EL (cell line): ENCODE measurements around the gene TMEM74B.
A peak's percentile ranks its signal among the peaks of the same experiment; 100 is the strongest.
"Not testable (repeated sequence)": the region's sequence is repeated elsewhere in the genome, so short reads cannot be mapped to it uniquely, and the experiment has no call there.

Experiments
- DNase-seq: peaks from one replicate; pipeline ENCODE4 v3.0.0-alpha.2; 2016

TMEM74B gene

DNA sequence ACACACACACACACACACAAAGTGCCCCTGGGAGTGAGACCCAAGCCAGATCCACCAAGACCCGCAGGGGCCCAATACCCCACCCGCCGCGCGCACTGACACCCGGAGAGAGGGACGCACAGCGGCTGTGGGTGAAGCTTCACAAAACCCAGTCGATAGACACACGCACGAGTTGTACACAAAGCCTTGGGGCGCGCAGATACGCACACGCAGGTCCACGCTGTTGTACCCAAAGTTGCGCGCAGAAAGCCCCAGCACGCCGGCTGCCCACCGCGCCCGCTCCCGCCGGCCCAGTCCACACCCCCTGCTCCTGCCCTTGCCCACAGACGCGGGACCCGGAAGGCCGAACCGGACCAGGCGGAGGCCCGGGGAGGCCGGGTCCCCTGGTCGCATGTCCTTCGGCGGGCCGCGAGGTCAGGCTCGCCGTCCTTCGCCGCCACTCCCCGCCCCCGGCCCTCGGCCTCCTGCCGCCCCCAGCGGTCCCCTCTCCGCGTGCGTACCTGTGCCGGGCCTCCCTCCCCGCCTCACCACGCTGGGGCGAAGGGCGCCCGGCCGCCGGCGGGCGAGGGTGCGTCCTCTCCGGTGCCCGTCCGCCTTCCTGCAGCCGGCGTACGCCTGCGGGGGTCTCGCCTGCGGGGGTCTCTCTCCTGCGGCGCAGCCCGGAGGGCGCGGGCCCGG, at the start of gene TMEM74B:
TSS of gene TMEM74B (minus strand) at position 344 of the 678 bp plus-strand sequence. CDS start 1,180 bp downstream, outside the sequence.
- DNase-seq, result no peak

DNA sequence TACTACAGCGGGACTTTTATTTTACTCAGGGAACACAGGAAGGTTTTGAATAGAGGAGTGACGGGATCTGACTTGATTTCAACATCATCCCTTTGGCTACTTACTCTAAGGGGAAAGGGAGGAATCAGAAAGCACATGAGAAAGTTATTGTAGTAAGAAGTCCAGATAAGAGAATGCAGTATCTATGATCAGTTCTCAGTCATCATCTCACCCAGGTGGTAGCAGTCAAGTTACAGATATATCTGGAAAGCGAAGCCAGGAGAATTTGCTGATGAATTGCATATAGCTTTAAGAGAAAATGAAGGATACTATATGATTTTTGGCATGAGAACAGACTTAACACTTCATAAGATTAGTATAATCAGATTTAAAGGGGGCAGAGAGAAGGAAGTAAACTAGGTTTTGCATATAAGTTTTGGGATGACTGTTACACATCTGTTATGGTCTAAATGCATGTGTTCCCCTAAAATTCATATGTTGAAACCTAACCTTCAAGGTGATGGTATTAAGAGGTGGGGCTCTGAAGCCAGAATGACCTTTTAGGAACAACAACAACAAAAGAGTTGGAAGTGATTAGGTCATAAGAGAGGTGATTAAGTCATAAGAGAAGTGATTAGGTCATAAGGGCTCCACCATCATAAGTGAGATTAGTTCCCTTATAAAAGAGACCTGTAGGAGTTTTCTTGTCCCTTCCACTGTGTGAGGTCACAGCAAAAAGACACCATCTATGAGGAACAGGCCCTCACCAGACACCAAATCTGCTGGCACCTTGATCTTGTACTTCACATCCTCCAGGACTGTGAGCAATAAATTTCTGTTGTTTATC, 47.7 kb upstream of the TMEM74B start:
- no peak for DNase-seq

DNA sequence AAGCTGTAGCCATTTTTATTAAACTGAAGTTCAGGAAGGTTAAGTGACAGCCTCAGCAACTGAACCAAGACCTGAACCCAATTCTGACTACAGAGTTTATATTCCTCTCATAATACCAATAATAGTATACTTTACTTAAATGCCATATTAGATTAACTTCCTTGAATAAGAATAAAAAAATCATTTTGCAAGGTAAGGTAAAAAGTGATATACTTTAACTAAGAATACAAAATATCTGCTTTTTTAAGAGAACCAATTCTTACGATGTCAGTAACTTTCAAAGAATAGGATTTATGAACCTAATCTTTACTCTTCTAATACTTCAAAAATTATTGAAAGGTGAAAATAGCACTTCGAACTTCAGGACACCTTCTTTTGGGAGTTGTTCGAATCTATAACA, 44.8 kb upstream of the TMEM74B start:
- no peak for DNase-seq

DNA sequence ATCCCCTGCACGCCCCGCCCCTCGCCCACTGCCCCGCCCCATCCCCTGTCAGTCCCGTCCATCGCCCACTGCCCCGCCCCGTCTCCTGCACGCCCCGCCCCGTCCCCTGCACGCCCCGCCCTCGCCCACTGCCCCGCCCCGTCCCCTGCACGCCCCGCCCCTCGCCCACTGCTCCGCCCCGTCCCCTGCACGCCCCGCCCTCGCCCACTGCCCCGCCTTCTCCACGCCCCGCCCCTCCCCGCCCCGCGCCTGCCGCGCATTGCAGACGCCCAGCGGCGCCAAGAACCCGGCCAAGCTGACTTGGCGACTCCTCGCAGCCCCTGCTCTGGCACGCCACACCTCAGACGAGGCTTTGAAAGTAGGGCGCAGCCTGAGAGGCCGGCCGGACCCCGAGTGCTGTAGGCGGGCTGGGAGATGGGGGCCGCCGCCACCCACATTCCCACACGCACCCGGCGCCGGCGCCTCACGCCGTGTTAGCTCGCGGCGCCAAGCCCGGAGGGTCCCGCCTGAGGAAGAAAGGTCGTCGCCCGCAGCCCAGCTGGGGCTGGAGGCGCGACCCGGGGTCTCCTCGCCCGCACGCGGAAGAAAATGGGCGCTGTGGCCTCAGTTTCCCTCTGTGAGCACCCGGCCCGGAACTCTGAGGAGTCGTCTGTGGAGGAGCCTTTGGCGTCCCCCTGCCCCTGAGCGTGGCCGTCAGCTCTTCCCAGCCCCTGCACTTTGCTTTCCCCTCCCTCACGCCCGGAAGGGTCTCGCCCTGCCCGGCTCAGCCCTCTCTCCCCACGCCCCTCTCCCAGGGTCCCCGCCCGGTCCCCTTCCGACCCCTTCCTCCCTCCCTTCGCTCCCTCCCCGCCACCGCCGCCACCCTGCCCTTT, 41.2 kb upstream of the TMEM74B start, which contains the start of gene RAD21L1:
TSS of gene RAD21L1 (plus strand) at position 262 of the 872 bp plus-strand sequence. CDS start 2,410 bp downstream, outside the sequence.
- peak; percentile 75 for DNase-seq

DNA sequence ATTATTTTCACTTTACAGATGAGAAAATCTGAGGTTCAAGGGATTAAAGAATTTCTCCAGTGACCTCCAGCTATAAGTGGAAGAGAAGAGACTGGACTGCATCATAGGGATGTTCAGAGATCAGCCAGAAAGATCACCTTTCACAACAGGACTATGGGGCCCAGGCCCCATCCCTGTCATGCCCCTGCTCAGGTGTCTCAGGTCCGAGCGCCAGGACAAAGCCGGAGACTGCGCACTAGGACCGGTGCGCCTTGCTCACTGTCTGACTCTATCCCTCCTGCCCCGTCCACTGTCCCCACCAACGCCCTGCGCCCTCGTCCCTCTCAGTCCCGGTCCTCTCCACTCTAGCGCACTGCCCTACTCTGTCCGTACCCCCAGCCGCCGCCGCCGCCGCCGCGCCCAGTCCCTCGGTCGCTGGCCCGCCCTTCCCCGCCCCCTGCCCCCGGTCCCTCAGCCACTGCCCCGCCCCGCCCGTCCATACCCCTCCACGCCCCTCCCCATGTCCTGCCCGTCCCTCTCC, 40.5 kb upstream of the TMEM74B start:
- DNase-seq, result no peak

DNA sequence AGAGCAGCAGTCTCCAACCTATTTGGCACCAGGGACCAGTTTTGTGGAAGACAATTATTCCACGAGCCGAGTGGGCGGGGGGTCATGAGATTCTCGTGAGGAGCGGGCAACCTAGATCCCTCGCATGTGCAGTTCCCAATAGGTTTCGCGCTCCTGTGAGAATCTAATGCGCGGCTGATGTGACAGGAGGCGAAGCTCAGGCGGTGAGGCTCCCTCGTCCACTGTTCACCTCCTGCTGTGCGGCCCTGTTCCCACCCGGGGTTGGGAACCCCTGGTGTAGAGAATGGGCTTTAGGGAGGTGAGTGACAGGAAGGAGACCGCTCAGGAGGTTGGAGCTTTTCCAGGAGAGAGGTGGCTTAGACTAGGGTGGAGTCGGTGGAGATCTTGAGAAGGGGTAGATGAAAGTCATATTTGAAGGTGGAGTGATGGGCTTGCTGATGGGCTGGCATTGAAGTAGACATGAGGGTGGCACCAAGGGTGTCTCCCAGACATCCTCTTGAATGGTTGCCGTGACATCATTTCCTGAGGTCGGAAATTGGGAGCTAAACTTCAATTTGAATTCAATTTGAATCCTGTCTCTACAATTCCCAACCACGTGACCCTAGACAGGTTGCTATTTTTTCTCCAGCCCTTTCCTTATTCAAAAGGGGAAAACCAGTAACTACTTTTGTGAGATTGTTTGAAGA, 39.6 kb upstream of the TMEM74B start:
- DNase-seq, result no peak

DNA sequence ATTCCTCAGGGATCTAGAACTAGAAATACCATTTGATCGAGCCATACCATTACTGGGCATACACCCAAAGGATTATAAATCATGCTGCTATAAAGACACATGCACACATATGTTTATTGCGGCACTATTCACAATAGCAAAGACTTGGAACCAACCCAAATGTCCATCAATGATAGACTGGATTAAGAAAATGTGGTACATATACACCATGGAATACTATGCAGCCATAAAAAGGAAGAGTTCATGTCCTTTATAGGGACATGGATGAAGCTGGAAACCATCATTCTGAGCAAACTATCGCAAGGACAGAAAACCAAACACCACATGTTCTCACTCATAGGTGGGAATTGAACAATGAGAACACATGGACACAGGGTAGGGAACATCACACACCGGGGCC, 38.0 kb upstream of the TMEM74B start:
- DNase-seq, result not testable (repeated sequence)

DNA sequence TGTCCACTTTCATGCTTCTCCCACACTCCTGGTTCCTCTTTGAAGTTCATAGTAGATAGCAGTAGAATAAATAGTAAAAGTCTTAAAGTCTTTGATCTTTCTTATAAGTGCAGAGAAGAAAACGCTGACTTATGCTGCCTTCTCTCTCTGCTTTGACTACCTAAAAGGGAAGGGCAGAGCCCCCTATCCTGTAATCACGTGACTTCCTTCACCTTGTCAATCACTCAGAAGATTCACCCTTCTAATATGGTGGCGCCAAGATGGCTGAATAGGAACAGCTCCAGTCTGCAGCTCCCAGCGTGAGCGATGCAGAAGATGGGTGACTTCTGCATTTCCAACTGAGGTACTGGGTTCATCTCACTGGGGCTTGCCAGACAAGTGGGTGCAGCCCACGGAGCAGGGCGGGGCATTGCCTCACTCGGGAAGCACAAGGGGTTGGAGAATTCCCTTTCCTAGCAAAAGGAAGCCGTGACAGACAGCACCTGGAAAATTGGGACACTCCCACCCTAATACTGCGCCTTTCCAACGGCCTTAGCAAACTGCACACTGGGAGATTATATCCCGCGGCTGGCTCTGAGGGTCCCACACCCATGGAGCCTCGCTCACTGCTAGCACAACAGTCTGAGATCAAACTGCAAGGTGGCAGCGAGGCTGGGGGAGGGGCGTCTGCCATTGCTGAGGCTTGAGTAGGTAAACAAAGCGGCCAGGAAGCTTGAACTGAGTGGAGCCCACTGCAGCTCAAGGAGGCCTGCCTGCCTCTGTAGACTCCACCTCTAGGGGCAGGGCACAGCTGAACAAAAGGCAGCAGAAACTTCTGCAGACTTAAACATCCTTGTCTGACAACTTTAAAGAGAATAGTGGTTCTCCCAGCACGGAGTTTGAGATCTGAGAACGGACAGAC, 32.0 kb upstream of the TMEM74B start:
- not testable (repeated sequence) for DNase-seq

DNA sequence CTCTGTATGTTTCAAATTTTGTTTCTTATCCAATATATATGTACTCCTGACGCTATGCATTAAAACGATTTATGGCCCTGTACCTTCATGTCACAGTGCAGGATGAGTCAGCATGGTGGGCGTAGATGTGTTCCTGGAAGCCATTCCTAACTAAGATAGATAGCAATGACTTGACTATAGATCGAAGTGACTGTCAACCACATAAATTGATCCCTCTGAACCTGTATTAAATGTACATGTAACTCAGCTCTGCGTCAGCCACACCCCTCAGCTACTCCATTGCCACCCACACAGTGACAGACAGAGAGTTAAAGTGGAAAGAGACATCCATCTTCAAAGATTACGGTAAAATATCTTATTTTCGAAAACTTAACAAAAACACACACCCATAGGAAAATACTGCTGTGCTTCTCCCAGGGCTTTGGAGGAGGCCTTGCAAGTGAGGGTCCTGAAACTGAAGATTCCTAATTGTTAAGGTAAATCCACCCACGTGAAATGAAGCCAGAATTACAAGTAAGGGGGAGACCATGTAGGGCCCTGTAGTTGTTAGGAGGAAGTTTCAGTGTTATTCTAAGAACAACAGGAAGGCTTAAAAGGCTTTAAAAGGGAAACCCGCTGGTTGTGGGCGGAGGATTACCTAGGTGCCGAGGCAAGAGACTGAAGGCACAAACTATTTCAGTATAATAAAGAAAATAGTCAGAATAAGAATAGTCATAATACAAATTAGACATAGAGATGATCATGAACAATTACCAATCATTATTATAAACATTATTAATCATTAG, 30.8 kb upstream of the TMEM74B start:
- DNase-seq, result no peak

DNA sequence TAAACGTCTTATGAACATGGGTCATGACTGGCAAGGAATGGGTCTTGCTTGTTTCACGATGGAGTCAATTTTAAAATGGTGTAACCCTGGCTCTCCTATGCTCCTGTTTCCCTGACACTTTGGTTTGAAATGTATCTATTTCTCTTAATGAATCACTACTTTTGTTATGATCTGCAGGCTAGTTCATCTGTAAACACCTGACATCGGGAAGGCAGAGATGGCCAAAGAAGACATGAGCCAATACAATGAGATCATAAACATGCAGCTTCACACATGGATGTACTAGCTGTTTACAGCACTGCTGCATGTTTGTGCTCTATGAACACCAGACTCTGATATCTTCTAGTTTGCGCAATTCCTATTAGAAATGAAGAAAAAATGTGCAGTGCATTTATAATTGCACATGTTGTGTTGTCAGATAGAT, 30.1 kb upstream of the TMEM74B start:
- DNase-seq, result no peak

DNA sequence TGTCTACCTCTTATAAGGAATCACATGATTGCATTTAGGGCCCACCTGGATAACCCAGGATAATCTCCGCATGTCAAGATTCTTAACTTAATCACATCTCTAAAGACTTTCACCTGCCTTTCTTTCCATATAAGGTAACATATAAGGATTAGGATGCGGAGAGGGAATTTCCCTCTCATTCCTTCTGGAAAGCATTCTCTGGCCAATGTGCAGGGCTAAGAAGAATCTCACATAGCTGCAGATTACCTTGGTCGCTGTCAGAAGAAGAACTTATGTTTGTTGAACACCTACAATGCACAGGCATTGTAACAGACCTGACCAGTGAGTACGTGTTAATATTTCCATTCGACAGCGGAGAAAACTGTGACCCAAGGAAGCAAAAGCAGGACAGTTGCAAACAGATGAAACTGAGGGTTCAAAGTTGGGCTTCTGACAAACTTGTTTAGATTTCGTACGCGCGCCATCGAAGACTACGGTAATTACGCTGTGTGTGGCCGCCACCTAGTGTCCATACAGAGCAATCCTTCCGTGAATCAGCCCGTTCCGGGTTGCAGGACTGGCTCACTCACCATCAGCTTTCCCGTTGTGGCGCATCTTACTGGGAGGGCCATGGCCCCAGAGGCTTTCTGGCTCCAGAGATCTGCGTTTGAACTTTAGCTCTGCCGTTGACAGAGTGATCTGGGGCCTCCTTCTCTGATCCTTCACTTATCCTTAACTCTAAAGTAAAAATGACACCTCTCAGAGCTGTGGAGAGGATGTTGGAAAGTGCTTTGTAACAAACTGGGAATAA, 28.0 kb upstream of the TMEM74B start:
- peak; percentile 69 for DNase-seq

DNA sequence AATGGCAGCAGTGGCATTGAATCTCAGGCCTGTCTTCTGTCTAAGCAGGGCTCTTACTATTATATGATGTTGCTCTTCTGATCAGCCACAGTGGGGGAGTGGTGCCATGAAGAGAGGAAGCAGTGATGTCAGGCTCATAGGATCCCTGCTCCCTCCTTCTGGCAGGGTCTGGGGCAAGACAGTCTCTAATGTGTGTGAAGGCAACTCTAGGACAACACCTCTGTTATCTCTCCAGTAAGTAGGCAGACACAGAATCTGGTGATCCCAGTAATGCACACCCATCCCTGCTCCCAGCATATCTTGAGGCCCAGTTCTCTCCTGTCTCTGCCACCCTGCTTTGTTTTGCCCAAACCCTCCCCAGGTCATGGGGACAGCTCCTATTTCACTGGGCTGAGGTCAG, 27.2 kb upstream of the TMEM74B start:
- no peak for DNase-seq

DNA sequence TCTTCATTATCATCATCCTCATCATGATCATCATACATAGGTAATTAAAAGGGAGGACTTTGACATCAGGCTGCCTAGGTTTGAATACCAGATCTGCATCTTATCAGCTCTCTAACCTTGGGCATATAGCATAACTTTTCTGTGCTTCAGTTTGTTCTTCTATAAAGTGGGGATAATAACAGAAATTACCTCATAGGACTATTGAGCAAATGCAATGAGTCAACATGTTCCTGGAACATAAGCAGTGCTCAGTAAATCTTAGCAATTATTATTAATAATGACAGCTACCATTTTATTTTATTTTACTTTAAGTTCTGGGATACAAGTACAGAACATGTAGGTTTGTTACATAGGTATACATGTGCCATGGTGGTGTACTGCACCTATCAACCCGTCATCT, 25.7 kb upstream of the TMEM74B start:
- no peak for DNase-seq

DNA sequence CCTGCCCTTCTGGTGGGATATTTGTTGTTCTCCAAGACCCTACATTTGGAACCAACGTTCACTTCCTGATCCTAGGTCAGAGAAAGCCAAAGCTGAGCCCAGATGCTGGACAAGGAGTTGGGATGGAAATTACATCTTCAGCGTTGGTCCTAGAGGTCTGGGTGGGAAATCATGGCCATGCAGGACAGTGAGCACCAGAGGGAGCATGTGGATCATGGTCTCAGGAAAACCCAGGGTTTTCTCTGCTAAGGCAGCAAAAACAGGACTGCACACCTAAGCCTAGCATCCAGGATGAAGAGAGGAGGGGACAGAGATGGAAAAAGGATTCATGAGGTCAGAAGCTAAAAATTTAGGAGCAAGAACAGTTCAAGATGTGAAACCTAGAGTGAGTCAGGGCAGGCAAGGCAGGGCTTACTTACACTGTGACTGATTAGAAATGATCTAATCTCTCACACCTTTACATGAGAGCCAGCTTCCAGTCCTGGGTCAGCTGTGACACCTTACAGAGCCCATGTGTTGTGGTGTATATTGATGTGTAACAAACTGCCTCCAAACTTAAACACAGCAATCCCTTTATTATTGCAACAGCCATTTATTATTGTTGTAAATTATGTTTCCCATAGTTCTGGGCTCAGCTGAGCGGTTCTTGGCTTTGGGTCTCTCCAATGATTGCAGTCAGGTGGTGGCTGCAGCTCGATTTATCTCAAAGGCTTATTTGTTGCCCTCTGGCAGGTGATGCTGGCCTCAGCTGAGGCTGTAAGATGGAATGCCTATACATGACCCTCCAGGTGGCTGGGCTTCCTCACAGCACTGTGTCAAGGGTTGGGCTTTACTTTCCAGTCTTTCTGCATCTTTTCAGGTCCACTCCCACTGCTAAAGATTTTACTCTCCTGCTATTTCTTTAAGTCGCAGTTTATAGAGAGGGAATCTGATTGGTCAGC, 24.9 kb upstream of the TMEM74B start:
- peak; percentile 9 for DNase-seq

DNA sequence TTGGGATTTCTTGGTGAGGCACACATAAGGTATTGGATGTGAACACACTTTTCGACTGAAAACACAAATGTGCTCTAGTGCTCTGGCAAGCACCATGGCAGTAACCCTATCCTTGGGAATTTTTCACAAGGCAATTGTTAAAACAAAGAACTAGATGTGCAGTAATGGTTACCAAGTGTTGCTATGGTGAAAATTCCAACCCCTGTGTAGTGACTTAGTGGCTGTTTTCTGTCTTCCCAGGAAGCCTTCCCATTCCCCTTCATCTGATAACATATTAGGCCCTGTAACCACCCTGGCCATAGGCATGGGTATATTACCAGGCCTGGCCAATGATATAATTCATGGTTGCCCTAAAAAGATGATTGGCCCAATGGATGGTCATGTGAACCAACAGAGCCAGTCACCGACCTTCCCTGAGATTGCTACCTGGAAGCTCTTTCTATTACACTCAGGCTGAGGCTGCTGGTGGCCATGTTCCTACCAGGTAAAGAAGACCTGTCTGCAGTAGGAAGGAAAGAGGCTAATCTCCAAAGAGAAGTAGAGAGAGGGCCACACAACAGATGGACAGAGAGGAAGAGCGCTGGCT, 22.6 kb upstream of the TMEM74B start:
- no peak for DNase-seq

DNA sequence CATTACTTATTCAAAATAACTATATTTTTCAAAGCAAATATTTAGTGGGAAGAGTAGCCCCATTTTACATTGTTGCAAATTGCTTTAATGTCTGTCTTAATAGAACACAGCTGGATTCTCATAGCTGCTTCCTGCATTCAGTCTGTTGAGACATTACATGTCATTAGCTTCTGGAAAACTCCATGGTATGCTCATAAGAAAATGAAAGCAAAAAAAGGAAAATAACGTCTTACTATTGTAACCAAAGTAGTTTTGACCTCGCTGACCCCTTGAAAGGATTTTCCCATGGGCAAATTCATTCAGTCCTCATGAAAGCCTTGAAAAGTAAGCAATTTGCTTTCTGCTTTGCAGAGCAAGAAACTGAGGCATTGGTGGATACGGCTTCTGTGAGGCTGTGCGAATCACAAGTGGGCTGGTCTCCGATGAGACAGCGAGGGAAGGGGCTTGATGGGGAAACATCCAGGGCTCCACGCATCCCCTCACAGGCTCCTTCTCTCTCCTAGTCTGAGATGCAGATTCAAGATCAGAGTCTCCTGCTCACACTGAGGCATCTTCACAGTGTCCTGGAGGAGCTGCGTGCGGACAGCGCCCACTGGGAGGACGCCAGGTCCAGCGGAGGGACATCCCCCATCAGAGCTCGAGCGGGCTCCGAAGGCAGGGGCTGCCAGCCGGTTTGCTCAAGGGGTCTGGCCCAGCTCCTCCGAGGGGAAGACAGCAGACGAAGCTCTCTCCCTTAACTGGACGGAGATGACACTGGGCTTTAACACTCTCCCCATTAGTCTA, 21.8 kb upstream of the TMEM74B start:
- no peak for DNase-seq

DNA sequence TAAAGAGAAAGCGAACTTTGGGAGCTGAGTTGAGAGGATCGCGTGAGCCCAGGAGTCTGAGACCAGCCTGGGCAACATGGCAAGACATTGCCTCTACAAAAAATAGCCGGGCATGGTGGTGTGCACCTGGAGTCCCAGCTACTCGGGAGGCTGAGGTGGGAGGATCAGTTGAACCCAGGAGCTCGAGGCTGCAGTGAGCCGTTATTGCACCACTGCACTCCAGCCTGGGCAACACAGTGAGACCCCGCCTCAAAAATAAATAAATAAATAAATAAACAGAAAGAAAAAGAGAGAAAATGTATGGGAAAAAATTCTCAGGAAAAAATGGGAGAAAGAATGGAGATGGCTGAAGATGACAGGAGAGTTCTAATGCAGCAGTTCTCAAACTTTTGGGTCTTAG, 21.0 kb upstream of the TMEM74B start:
- no peak for DNase-seq
